Spinal cord (tissue), 10 donors: ENCODE data around the gene CCDC92. TPM values are rescaled to one million over a fixed set of nuclear protein-coding genes. Genes with fewer than 3 reads are reported as not detected.

ENCODE experiments used
- DNase-seq, 6 donors: peaks; one replicate each; pipeline versions ENCODE4 v3.0.0 to v3.0.0-alpha.2; 2013 to 2015; ENCODE audit warnings: low spot score in 6 of 6, low read depth in 4 of 6
- H3K27ac ChIP-seq: one replicate; pipeline ENCODE4 v1.5.1; 2013; ENCODE audit warnings: low read depth, low read length, control low read depth
- H3K27me3 ChIP-seq: one replicate; pipeline ENCODE4 v1.6.1; 2013; ENCODE audit warnings: low read length; ENCODE audit not compliant: control insufficient read depth, insufficient read depth
- H3K36me3 ChIP-seq: one replicate; pipeline ENCODE4 v1.6.1; 2013; ENCODE audit warnings: low read length; ENCODE audit not compliant: control insufficient read depth, insufficient read depth
- H3K4me1 ChIP-seq: one replicate; pipeline ENCODE4 v1.6.1; 2013; ENCODE audit warnings: low read length; ENCODE audit not compliant: control insufficient read depth, insufficient read depth
- H3K4me3 ChIP-seq: one replicate; pipeline ENCODE4 v1.5.1; 2013; ENCODE audit warnings: low read depth, low read length, control low read depth
- H3K9me3 ChIP-seq: one replicate; pipeline ENCODE4 v1.6.1; 2013; ENCODE audit warnings: low read length; ENCODE audit not compliant: control insufficient read depth, insufficient read depth
- WGBS: methylation state at CpG from one replicate; pipeline ENCODE4 v1.1.5; 2013; ENCODE audit warnings: missing lambda C conversion rate; ENCODE audit not compliant: insufficient coverage; 5-methylcytosine and 5-hydroxymethylcytosine counted together
- polyA plus RNA-seq, 2 donors: library from polyadenylated mRNA; unstranded; fragments of 120-200 nt; gene quantifications; one replicate each; pipeline ENCODE4 v1.2.1, GENCODE V29; 2013; ENCODE audit not compliant: insufficient read length in 2 of 2
- total RNA-seq, 2 donors: library from RNA; depleted of rRNA in 1 of 2; stranded (reverse); fragments of 120-200 nt in 1 of 2; fragments of >200 nt in 1 of 2; gene quantifications; one replicate each; pipeline versions ENCODE4 v1.2.3 to v1.2.4, GENCODE V29; 2013 to 2014
- donor health status: healthy.

Gene CCDC92
- total and polyA plus RNA-seq, 4 donors = 21.7 to 109 (median 65.5) TPM

- H3K4me3 ChIP-seq = no peak overlapping the region
- WGBS = 92% methylated on average over 2 of the region's 5 CpGs
- H3K4me1 ChIP-seq = peaks cover 3% of the 10 kb centered on the region
- H3K36me3 ChIP-seq = no peaks in the 10 kb centered on the region
- no peak overlapping the region for H3K27ac ChIP-seq
- H3K27me3 ChIP-seq = no peaks in the 10 kb centered on the region
- no peaks in the 10 kb centered on the region for H3K9me3 ChIP-seq
- no peak for DNase-seq
Measured at GRCh38 chr12:123965382-123965781, 7.2 kb downstream of the CCDC92 start.

- Histone ChIP-seq H3K27ac (no peak overlapping the region), H3K9me3 (no peaks in the 10 kb centered on the region), H3K4me3 (no peak overlapping the region), H3K27me3 (no peaks in the 10 kb centered on the region), H3K4me1 (peaks cover 3% of the 10 kb centered on the region), H3K36me3 (no peaks in the 10 kb centered on the region)
- WGBS = no CpG with 5 or more reads among the region's 4 CpGs
- no peak for DNase-seq
Measured at GRCh38 chr12:123963821-123964220, 8.8 kb downstream of the CCDC92 start.

- 58% methylated on average over 4 of the region's 5 CpGs for WGBS
- Histone ChIP-seq H3K36me3 (peaks cover 4% of the 10 kb centered on the region), H3K27ac (no peak overlapping the region), H3K9me3 (no peaks in the 10 kb centered on the region), H3K4me1 (peaks cover 3% of the 10 kb centered on the region), H3K27me3 (no peaks in the 10 kb centered on the region), H3K4me3 (no peak overlapping the region)
- DNase-seq = no peak
Measured at GRCh38 chr12:123962513-123962912, 10.1 kb downstream of the CCDC92 start.

- no peaks in the 10 kb centered on the region for H3K27me3 ChIP-seq
- H3K36me3 ChIP-seq = peaks cover 4% of the 10 kb centered on the region
- 77% methylated on average over 8 of the region's 12 CpGs for WGBS
- H3K4me3 ChIP-seq = no peak overlapping the region
- no peak overlapping the region for H3K27ac ChIP-seq
- no peak for DNase-seq
- H3K4me1 ChIP-seq = peaks cover 3% of the 10 kb centered on the region
- no peaks in the 10 kb centered on the region for H3K9me3 ChIP-seq
Measured at GRCh38 chr12:123961585-123962345, 10.9 kb downstream of the CCDC92 start.

GRCh38 chr12:123960856-123961255 lies 11.8 kb downstream of the CCDC92 start:
- no peaks in the 10 kb centered on the region for H3K27me3 ChIP-seq
- WGBS = 80% methylated on average over 2 of the region's 4 CpGs
- H3K27ac ChIP-seq = no peak overlapping the region
- H3K9me3 ChIP-seq = no peaks in the 10 kb centered on the region
- H3K4me1 ChIP-seq = peaks cover 3% of the 10 kb centered on the region
- peaks cover 4% of the 10 kb centered on the region for H3K36me3 ChIP-seq
- no peak overlapping the region for H3K4me3 ChIP-seq
- no peak for DNase-seq

- H3K4me3 ChIP-seq = no peak overlapping the region
- no peaks in the 10 kb centered on the region for H3K27me3 ChIP-seq
- H3K9me3 ChIP-seq = no peaks in the 10 kb centered on the region
- DNase-seq = no peak
- peaks cover 3% of the 10 kb centered on the region for H3K4me1 ChIP-seq
- no peak overlapping the region for H3K27ac ChIP-seq
- WGBS = 87% methylated on average over 6 of the region's 9 CpGs
- H3K36me3 ChIP-seq = peaks cover 4% of the 10 kb centered on the region
Measured at GRCh38 chr12:123960029-123960735, 12.4 kb downstream of the CCDC92 start.

GRCh38 chr12:123958876-123959275 lies 13.8 kb downstream of the CCDC92 start:
- H3K27me3 ChIP-seq = no peaks in the 10 kb centered on the region
- no peak for DNase-seq
- no peak overlapping the region for H3K4me3 ChIP-seq
- peaks cover 7% of the 10 kb centered on the region for H3K36me3 ChIP-seq
- peaks cover 3% of the 10 kb centered on the region for H3K4me1 ChIP-seq
- no peak overlapping the region for H3K27ac ChIP-seq
- no peaks in the 10 kb centered on the region for H3K9me3 ChIP-seq
- 83% methylated on average over 6 of the region's 9 CpGs for WGBS

- no peaks in the 10 kb centered on the region for H3K9me3 ChIP-seq
- DNase-seq = no peak
- no peak overlapping the region for H3K4me3 ChIP-seq
- H3K36me3 ChIP-seq = peaks cover 7% of the 10 kb centered on the region
- H3K27me3 ChIP-seq = no peaks in the 10 kb centered on the region
- H3K4me1 ChIP-seq = peaks cover 3% of the 10 kb centered on the region
- H3K27ac ChIP-seq = no peak overlapping the region
- 69% methylated on average over 7 of the region's 8 CpGs for WGBS
Measured at GRCh38 chr12:123958462-123958861, 14.2 kb downstream of the CCDC92 start.

- no peaks in the 10 kb centered on the region for H3K9me3 ChIP-seq
- H3K4me3 ChIP-seq = no peak overlapping the region
- H3K4me1 ChIP-seq = no peaks in the 10 kb centered on the region
- no peak for DNase-seq
- H3K27ac ChIP-seq = no peak overlapping the region
- H3K36me3 ChIP-seq = peaks cover 7% of the 10 kb centered on the region
- WGBS = 100% methylated on average over 1 of the region's 3 CpGs
- no peaks in the 10 kb centered on the region for H3K27me3 ChIP-seq
Measured at GRCh38 chr12:123957196-123957595, 15.4 kb downstream of the CCDC92 start.

- peaks cover 3% of the 10 kb centered on the region for H3K4me1 ChIP-seq
- peaks cover 7% of the 10 kb centered on the region for H3K36me3 ChIP-seq
- no peak overlapping the region for H3K4me3 ChIP-seq
- no peak overlapping the region for H3K27ac ChIP-seq
- no peaks in the 10 kb centered on the region for H3K9me3 ChIP-seq
- no peaks in the 10 kb centered on the region for H3K27me3 ChIP-seq
- DNase-seq = no peak
- WGBS = 79% methylated on average over 6 of the region's 9 CpGs
Measured at GRCh38 chr12:123956249-123956648, 16.4 kb downstream of the CCDC92 start.
